ENCODE results near the gene SGPP1. TPM values are rescaled to one million over a fixed set of nuclear protein-coding genes. Genes with fewer than 3 reads are reported as not detected.

The SGPP1 gene
- total RNA-seq, 1 experiment from 2014 or later = 5.5 TPM

DNA sequence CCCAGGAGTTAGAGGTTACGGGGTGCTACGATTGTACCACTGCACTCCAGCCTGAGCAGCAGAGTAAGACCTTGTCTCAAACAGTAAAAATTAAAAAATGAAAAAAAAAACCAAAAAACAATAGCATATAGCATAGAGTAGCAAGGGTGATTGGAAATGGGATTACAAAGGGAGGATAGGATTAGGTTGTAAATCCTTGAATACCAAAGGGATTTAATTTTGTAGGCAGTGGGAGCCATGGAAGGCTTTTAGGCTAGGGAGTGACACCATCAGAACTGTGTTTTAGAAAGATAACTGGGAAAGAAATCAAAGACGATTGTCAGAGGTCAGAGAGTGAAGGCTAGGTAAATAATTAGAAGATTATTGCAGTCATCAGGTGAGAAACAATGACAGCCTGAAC is 2.8 kb upstream of the SGPP1 start:
- H3K4me1 Mint-ChIP-seq = peaks cover 23 to 24% of the 10 kb centered on the region in 2 experiments
- Histone ChIP-seq H3K79me1 (ENCODE audit: insufficient read depth, low read depth, low read length, poor library complexity, severe bottlenecking) (no peaks in the 10 kb centered on the region), H3T11ph (ENCODE audit: low read length) (no peak overlapping the region), H2BK15ac (ENCODE audit: low read depth, low read length) (no peak overlapping the region), H3K79me2 (ENCODE audit: insufficient read depth, low read length) (no peaks in the 10 kb centered on the region), H3K18ac (ENCODE audit: insufficient read length, low read depth, low read length) (no peak overlapping the region), H3K27ac (ENCODE audit: insufficient read length, low read depth, low read length) (no peak overlapping the region), H2BK12ac (ENCODE audit: insufficient read length, low read depth, low read length) (no peak overlapping the region), H2BK20ac (ENCODE audit: low read depth, low read length, poor library complexity, severe bottlenecking) (no peak overlapping the region), H3K9me3 (ENCODE audit: control insufficient read depth, low read depth, low read length) (no peaks in the 10 kb centered on the region), H3K27me3 (ENCODE audit: insufficient read depth, low read length) (no peaks in the 10 kb centered on the region; the same call in 1 of the 2 replicates), H4K20me1 (ENCODE audit: control insufficient read depth, insufficient read depth, insufficient read length) (no peaks in the 10 kb centered on the region), H2BK5ac (ENCODE audit: insufficient read length, low read length) (no peak overlapping the region), H3K4ac (ENCODE audit: low read depth, low read length) (no peak overlapping the region), H3K4me2 (ENCODE audit: insufficient read depth, insufficient read length, low read length) (no peak overlapping the region), H3K4me1 (ENCODE audit: insufficient read depth, low read length) (peaks cover 5% of the 10 kb centered on the region; the same call in 1 of the 2 replicates), H3K56ac (ENCODE audit: insufficient read length, low read depth, low read length) (no peak overlapping the region), H2BK120ac (ENCODE audit: low read depth, low read length, poor library complexity, severe bottlenecking) (no peak overlapping the region), H2AFZ (ENCODE audit: low read length) (no peak overlapping the region), H3K14ac (ENCODE audit: insufficient read depth, low read length) (no peak overlapping the region), H4K5ac (ENCODE audit: insufficient read length, low read depth, low read length) (no peak overlapping the region), H4K91ac (ENCODE audit: insufficient read length, low read depth, low read length) (no peak overlapping the region), H3K23ac (ENCODE audit: insufficient read length, low read depth, low read length) (no peak overlapping the region), H4K8ac (replicated peaks; ENCODE audit: insufficient read length, low read depth, low read length) (no peak overlapping the region), H3K23me2 (ENCODE audit: insufficient read length, low read depth, low read length, poor library complexity, severe bottlenecking) (peaks cover 7% of the 10 kb centered on the region), H2AK5ac (ENCODE audit: insufficient read length, low read length) (no peak overlapping the region), H3K9ac (ENCODE audit: extremely low read depth, insufficient read length, low read length) (no peak overlapping the region)
- DNase-seq = no peak
- H3K27ac Mint-ChIP-seq = no peak overlapping the region
- TF ChIP-seq CTCF (conservative IDR thresholded peaks at IDR 0.05) = no peak
- H3K4me3 Mint-ChIP-seq = no peak overlapping the region
- WGBS (ENCODE audit: extremely low coverage, insufficient read length, low lambda C conversion rate) = no CpG with 5 or more reads among the region's 3 CpGs
- H3K27me3 Mint-ChIP-seq (ENCODE audit: low read depth) = peaks cover 46% of the 10 kb centered on the region
- peaks cover 0 to 1% of the 10 kb centered on the region in 2 experiments; a peak in 3 of 5 replicates for H3K9me3 Mint-ChIP-seq
- no peaks in the 10 kb centered on the region; a peak in 1 of 7 replicates for H3K36me3 Mint-ChIP-seq (ENCODE audit: insufficient read depth in 1 of 3, low read depth in 3 of 3)

All from H9 (cell line).